ENCODE data around the gene GZF1.

The GZF1 gene

DNA sequence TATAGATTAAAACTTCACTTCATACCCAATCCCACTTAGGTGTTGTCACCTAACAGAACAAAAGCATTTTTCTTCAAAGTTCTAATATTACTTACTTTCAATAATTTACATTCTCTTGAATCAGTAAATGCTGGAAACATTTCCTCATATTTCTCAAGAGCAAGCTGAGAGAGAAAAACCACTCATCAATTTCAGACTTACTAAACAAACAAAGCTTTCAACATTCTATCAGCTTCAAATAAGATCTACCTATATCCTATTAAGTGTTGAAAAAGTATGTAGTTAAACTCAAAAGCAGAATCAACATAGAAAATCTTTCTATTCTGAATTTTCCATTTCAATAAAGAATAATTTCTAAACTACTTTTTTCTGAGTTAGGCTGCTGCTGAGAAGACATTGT is 17.8 kb downstream of the GZF1 start:
- peaks cover 29% of the 10 kb centered on the region for H3K79me1 ChIP-seq (replicated peaks; ENCODE audit: low read length, poor library complexity, severe bottlenecking)
- no peaks in the 10 kb centered on the region for H3K4me1 ChIP-seq (ENCODE audit: control insufficient read depth, insufficient read depth, low read depth, low read length)
- no peak overlapping the region for H2BK120ac ChIP-seq (ENCODE audit: low read depth, low read length)
- no peak for DNase-seq
- H3K18ac ChIP-seq (ENCODE audit: low read depth in 1 of 2, low read length in 2 of 2), result no peak overlapping the region
- no peak overlapping the region for H3K14ac ChIP-seq (ENCODE audit: low read length in 2 of 2)
- no peak overlapping the region for H3K23ac ChIP-seq (ENCODE audit: low read length in 2 of 2)
- H2BK12ac ChIP-seq (ENCODE audit: low read length in 2 of 2), result no peak overlapping the region
- H4K8ac ChIP-seq (ENCODE audit: low read length), result no peak overlapping the region
- H3K4me2 ChIP-seq (ENCODE audit: low read length, poor library complexity, severe bottlenecking), result no peak overlapping the region
- no peak overlapping the region for H3K9ac ChIP-seq (ENCODE audit: low read length)
- H3K36me3 ChIP-seq (ENCODE audit: control insufficient read depth in 1 of 2, insufficient read depth in 2 of 2, low read depth in 1 of 2, low read length in 2 of 2), result peaks cover 21 to 85% of the 10 kb centered on the region in 2 experiments
- H3K27me3 ChIP-seq (ENCODE audit: control insufficient read depth in 1 of 2, insufficient read depth in 1 of 2, low read length in 2 of 2), result no peaks in the 10 kb centered on the region
- peaks cover 12% of the 10 kb centered on the region for H3K9me3 ChIP-seq (ENCODE audit: control insufficient read depth, low read length)
- H3K4ac ChIP-seq (ENCODE audit: low read depth in 1 of 2, low read length in 2 of 2), result no peak overlapping the region
- H2BK15ac ChIP-seq (ENCODE audit: low read depth, poor library complexity, severe bottlenecking), result no peak overlapping the region
- no peak overlapping the region for H3K27ac ChIP-seq (ENCODE audit: low read length, poor library complexity, severe bottlenecking)
- H2AK5ac ChIP-seq (ENCODE audit: low read length, severe bottlenecking), result no peak overlapping the region
- H3K4me3 ChIP-seq (ENCODE audit: insufficient read depth in 1 of 2, low read depth in 1 of 2, low read length in 2 of 2), result no peak overlapping the region
- no peak overlapping the region for H2BK5ac ChIP-seq (ENCODE audit: low read depth, low read length, poor library complexity, severe bottlenecking)
- H2AFZ ChIP-seq (ENCODE audit: low read depth, low read length), result no peak overlapping the region
- no peak overlapping the region for H4K91ac ChIP-seq (ENCODE audit: low read length)

DNA sequence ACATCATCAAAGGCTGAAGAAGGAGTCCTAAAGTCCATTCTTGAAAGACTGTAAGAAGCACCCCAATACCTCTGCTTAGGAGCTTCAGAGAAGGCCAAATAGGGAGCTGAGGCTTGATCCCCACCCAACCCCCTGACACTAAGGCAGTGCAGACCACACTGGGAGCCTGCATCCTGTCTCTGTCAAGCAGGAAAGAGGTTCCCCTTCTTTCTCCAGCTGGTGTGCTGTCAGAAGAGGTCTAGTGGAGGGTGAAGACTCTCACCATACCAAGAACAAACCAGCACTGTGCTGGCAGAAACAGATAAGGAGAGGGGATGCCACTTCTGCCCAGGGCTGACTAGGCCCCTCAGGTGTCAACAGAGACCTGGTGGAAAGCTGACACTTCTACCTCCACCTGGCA is 19.9 kb downstream of the GZF1 start:
- Histone ChIP-seq H3K18ac (ENCODE audit: low read depth in 1 of 2, low read length in 2 of 2) (no peak overlapping the region), H3K23ac (ENCODE audit: low read length in 2 of 2) (peak overlapping the region in 1 of 2 experiments; percentile 34), H3K9ac (ENCODE audit: low read length) (no peak overlapping the region), H2AFZ (ENCODE audit: low read depth, low read length) (no peak overlapping the region), H4K8ac (ENCODE audit: low read length) (no peak overlapping the region), H3K4me3 (ENCODE audit: insufficient read depth in 1 of 2, low read depth in 1 of 2, low read length in 2 of 2) (no peak overlapping the region), H2BK120ac (ENCODE audit: low read depth, low read length) (no peak overlapping the region), H3K9me3 (ENCODE audit: control insufficient read depth, low read length) (peaks cover 13% of the 10 kb centered on the region), H3K14ac (ENCODE audit: low read length in 2 of 2) (no peak overlapping the region), H3K4ac (ENCODE audit: low read depth in 1 of 2, low read length in 2 of 2) (no peak overlapping the region), H2BK5ac (ENCODE audit: low read depth, low read length, poor library complexity, severe bottlenecking) (no peak overlapping the region), H3K27ac (ENCODE audit: low read length, poor library complexity, severe bottlenecking) (no peak overlapping the region), H3K4me1 (ENCODE audit: control insufficient read depth, insufficient read depth, low read depth, low read length) (no peaks in the 10 kb centered on the region), H3K79me1 (replicated peaks; ENCODE audit: low read length, poor library complexity, severe bottlenecking) (peaks cover 25% of the 10 kb centered on the region), H3K4me2 (ENCODE audit: low read length, poor library complexity, severe bottlenecking) (no peak overlapping the region), H3K27me3 (ENCODE audit: control insufficient read depth in 1 of 2, insufficient read depth in 1 of 2, low read length in 2 of 2) (no peaks in the 10 kb centered on the region), H3K36me3 (ENCODE audit: control insufficient read depth in 1 of 2, insufficient read depth in 2 of 2, low read depth in 1 of 2, low read length in 2 of 2) (peaks cover 19 to 72% of the 10 kb centered on the region in 2 experiments), H4K91ac (ENCODE audit: low read length) (no peak overlapping the region), H2AK5ac (ENCODE audit: low read length, severe bottlenecking) (no peak overlapping the region), H2BK15ac (ENCODE audit: low read depth, poor library complexity, severe bottlenecking) (no peak overlapping the region), H2BK12ac (ENCODE audit: low read length in 2 of 2) (peak overlapping the region in 1 of 2 experiments; percentile 7)
- DNase-seq, result no peak

DNA sequence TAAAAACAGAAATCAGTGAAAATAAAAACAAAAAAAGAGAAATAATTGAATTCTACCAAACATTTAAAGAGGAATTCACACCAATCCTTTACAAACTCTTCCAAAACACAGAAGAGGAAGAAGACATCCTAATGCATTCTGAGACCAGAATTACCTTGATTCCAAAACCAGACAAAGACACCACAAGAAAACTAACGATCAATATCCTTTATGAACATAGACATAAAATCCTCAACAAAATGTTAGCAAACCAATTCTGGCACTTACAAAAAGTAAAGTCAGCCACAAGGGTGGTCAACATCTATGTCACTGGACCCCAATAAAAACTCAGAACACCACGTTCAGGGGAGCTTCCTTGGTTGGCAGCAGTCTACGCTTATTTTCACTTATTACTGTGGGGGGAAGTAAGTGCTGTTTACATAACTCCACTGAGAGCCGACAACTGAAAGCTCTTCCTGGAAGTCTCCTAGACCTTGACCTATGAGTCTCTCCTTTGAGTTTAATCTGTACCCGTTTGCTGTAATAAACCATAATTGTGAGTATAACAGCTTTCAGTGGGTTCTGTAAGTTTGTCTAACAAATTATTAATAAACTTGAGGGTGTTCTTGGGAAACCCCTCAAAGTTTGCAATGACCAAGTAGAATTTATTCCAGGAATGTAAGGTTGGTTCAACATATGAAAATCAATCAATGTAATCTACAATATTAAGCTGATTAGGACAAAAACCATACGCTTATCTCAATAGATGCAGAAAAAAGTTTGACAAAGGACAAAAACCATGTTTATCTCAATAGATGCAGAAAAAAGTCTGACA is 24.5 kb downstream of the GZF1 start:
- Histone ChIP-seq H2AK5ac (ENCODE audit: low read length, severe bottlenecking) (no peak overlapping the region), H3K18ac (ENCODE audit: low read depth in 1 of 2, low read length in 2 of 2) (no peak overlapping the region), H3K4ac (ENCODE audit: low read depth in 1 of 2, low read length in 2 of 2) (no peak overlapping the region), H2AFZ (ENCODE audit: low read depth, low read length) (no peak overlapping the region), H4K8ac (ENCODE audit: low read length) (no peak overlapping the region), H2BK120ac (ENCODE audit: low read depth, low read length) (no peak overlapping the region), H4K91ac (ENCODE audit: low read length) (no peak overlapping the region), H3K9ac (ENCODE audit: low read length) (no peak overlapping the region), H3K4me3 (ENCODE audit: insufficient read depth in 1 of 2, low read depth in 1 of 2, low read length in 2 of 2) (no peak overlapping the region), H3K23ac (ENCODE audit: low read length in 2 of 2) (no peak overlapping the region), H3K27ac (ENCODE audit: low read length, poor library complexity, severe bottlenecking) (no peak overlapping the region), H2BK5ac (ENCODE audit: low read depth, low read length, poor library complexity, severe bottlenecking) (no peak overlapping the region), H3K14ac (ENCODE audit: low read length in 2 of 2) (no peak overlapping the region), H3K79me1 (replicated peaks; ENCODE audit: low read length, poor library complexity, severe bottlenecking) (peaks cover 27% of the 10 kb centered on the region), H3K27me3 (ENCODE audit: control insufficient read depth in 1 of 2, insufficient read depth in 1 of 2, low read length in 2 of 2) (no peaks in the 10 kb centered on the region), H3K4me1 (ENCODE audit: control insufficient read depth, insufficient read depth, low read depth, low read length) (no peaks in the 10 kb centered on the region), H2BK12ac (ENCODE audit: low read length in 2 of 2) (no peak overlapping the region), H3K4me2 (ENCODE audit: low read length, poor library complexity, severe bottlenecking) (no peak overlapping the region), H2BK15ac (ENCODE audit: low read depth, poor library complexity, severe bottlenecking) (no peak overlapping the region), H3K36me3 (ENCODE audit: control insufficient read depth in 1 of 2, insufficient read depth in 2 of 2, low read depth in 1 of 2, low read length in 2 of 2) (peaks cover 20 to 80% of the 10 kb centered on the region in 2 experiments), H3K9me3 (ENCODE audit: control insufficient read depth, low read length) (peaks cover 17% of the 10 kb centered on the region)
- DNase-seq, result no peak
- WGBS, result 100% methylated on average over 3 of the region's 6 CpGs

DNA sequence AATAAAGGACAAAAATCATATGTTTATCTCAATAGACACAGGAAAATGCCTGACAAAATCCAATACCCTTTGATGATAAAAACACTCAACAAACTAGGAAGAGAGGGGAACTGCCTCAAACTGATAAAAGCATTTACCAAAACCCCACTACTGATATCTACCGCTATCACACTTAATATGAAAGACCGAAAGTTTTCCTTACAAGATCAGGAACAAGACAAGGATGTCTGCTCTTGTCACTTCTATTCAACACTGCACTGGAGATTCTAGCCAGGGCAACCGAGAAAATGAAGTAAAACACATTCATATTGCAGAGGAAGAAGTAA is 25.1 kb downstream of the GZF1 start:
- peaks cover 17% of the 10 kb centered on the region for H3K9me3 ChIP-seq (ENCODE audit: control insufficient read depth, low read length)
- H3K4me3 ChIP-seq (ENCODE audit: insufficient read depth in 1 of 2, low read depth in 1 of 2, low read length in 2 of 2), result no peak overlapping the region
- peaks cover 19 to 82% of the 10 kb centered on the region in 2 experiments for H3K36me3 ChIP-seq (ENCODE audit: control insufficient read depth in 1 of 2, insufficient read depth in 2 of 2, low read depth in 1 of 2, low read length in 2 of 2)
- no peak overlapping the region for H3K23ac ChIP-seq (ENCODE audit: low read length in 2 of 2)
- no peak overlapping the region for H3K9ac ChIP-seq (ENCODE audit: low read length)
- no peak overlapping the region for H3K4ac ChIP-seq (ENCODE audit: low read depth in 1 of 2, low read length in 2 of 2)
- no peak overlapping the region for H3K4me2 ChIP-seq (ENCODE audit: low read length, poor library complexity, severe bottlenecking)
- H4K91ac ChIP-seq (ENCODE audit: low read length), result no peak overlapping the region
- no peak overlapping the region for H2AK5ac ChIP-seq (ENCODE audit: low read length, severe bottlenecking)
- WGBS, result 98% methylated on average over 2 of the region's 3 CpGs
- no peak overlapping the region for H2BK120ac ChIP-seq (ENCODE audit: low read depth, low read length)
- no peak overlapping the region for H3K14ac ChIP-seq (ENCODE audit: low read length in 2 of 2)
- H3K18ac ChIP-seq (ENCODE audit: low read depth in 1 of 2, low read length in 2 of 2), result no peak overlapping the region
- H2BK15ac ChIP-seq (ENCODE audit: low read depth, poor library complexity, severe bottlenecking), result no peak overlapping the region
- no peak overlapping the region for H2BK5ac ChIP-seq (ENCODE audit: low read depth, low read length, poor library complexity, severe bottlenecking)
- no peak for DNase-seq
- H3K79me1 ChIP-seq (replicated peaks; ENCODE audit: low read length, poor library complexity, severe bottlenecking), result peaks cover 24% of the 10 kb centered on the region
- no peak overlapping the region for H4K8ac ChIP-seq (ENCODE audit: low read length)
- no peaks in the 10 kb centered on the region for H3K27me3 ChIP-seq (ENCODE audit: control insufficient read depth in 1 of 2, insufficient read depth in 1 of 2, low read length in 2 of 2)
- no peak overlapping the region for H3K27ac ChIP-seq (ENCODE audit: low read length, poor library complexity, severe bottlenecking)
- no peaks in the 10 kb centered on the region for H3K4me1 ChIP-seq (ENCODE audit: control insufficient read depth, insufficient read depth, low read depth, low read length)
- no peak overlapping the region for H2AFZ ChIP-seq (ENCODE audit: low read depth, low read length)
- no peak overlapping the region for H2BK12ac ChIP-seq (ENCODE audit: low read length in 2 of 2)

Measured in mesenchymal stem cell (in vitro differentiated cells and primary cell).